HG03064 (cell line): Measurements from ENCODE around the gene HBA1.
"Not testable (repeated sequence)": the region's sequence is repeated elsewhere in the genome, so short reads cannot be mapped to it uniquely, and the experiment has no call there.

Experiments
- ATAC-seq: cut with Tn5 transposase; IDR thresholded peaks from one replicate; pipeline ENCODE4 v1.9.1; 2021; ENCODE audit warnings: low read depth; ENCODE audit not compliant: unreplicated experiment

HBA1 gene

GRCh38 chr16:173928-174769 is 2.3 kb upstream of the HBA1 start:
- not testable (repeated sequence) for ATAC-seq

GRCh38 chr16:175011-175949 is 1.2 kb upstream of the HBA1 start:
- ATAC-seq, result no peak

- not testable (repeated sequence) for ATAC-seq
Measured at GRCh38 chr16:176006-176405, 474 bp upstream of the HBA1 start.

GRCh38 chr16:177394-177822 is 928 bp downstream of the HBA1 start:
- no peak for ATAC-seq

- ATAC-seq, result no peak
Measured at GRCh38 chr16:177981-178667, 1.6 kb downstream of the HBA1 start.

GRCh38 chr16:178668-179015 is 2.2 kb downstream of the HBA1 start:
- ATAC-seq, result no peak

GRCh38 chr16:179211-180092 is 3.0 kb downstream of the HBA1 start:
- ATAC-seq, result no peak

- ATAC-seq, result no peak
Measured at GRCh38 chr16:180101-180675, 3.7 kb downstream of the HBA1 start, which contains the start of gene HBQ1. Gene HBQ1 (plus strand): TSS chr16:180459. CDS start chr16:180487, 28 bp downstream.

- no peak for ATAC-seq
Measured at GRCh38 chr16:180681-181564, 4.4 kb downstream of the HBA1 start.

- ATAC-seq, result no peak
Measured at GRCh38 chr16:181565-182021, 5.1 kb downstream of the HBA1 start.

GRCh38 chr16:183005-183404 is 6.5 kb downstream of the HBA1 start:
- ATAC-seq, result no peak

- no peak for ATAC-seq
Measured at GRCh38 chr16:185213-185612, 8.7 kb downstream of the HBA1 start.

- no peak for ATAC-seq
Measured at GRCh38 chr16:185691-186090, 9.2 kb downstream of the HBA1 start.

GRCh38 chr16:187330-187729 is 10.8 kb downstream of the HBA1 start:
- ATAC-seq, result no peak

GRCh38 chr16:188674-189073 is 12.2 kb downstream of the HBA1 start:
- no peak for ATAC-seq

- no peak for ATAC-seq
Measured at GRCh38 chr16:189604-190186, 13.2 kb downstream of the HBA1 start.

- ATAC-seq, result no peak
Measured at GRCh38 chr16:191831-192230, 15.4 kb downstream of the HBA1 start.

GRCh38 chr16:192686-193085 is 16.2 kb downstream of the HBA1 start:
- ATAC-seq, result no peak
